HG02798 (cell line): ENCODE results near the gene ASB7.
"Not testable (repeated sequence)": the region's sequence is repeated elsewhere in the genome, so short reads cannot be mapped to it uniquely, and the experiment has no call there.

Experiments used
- ATAC-seq: cut with Tn5 transposase; IDR thresholded peaks from one replicate; pipeline ENCODE4 v1.9.1; 2021; ENCODE audit warnings: mild to moderate bottlenecking; ENCODE audit not compliant: unreplicated experiment, poor library complexity

Gene ASB7

GRCh38 chr15:100645671-100646070, 43.3 kb downstream of the ASB7 start:
- no peak for ATAC-seq

GRCh38 chr15:100648951-100649350, 46.6 kb downstream of the ASB7 start:
- no peak for ATAC-seq

- ATAC-seq = no peak
Measured at GRCh38 chr15:100650685-100651084, 48.3 kb downstream of the ASB7 start.

- ATAC-seq = no peak
Measured at GRCh38 chr15:100651253-100651652, 48.9 kb downstream of the ASB7 start.

GRCh38 chr15:100652116-100652515, 49.7 kb downstream of the ASB7 start:
- ATAC-seq = no peak

GRCh38 chr15:100653608-100654007, 51.2 kb downstream of the ASB7 start:
- no peak for ATAC-seq

GRCh38 chr15:100658895-100659294, 56.5 kb downstream of the ASB7 start:
- no peak for ATAC-seq

- ATAC-seq = no peak
Measured at GRCh38 chr15:100661156-100661555, 58.8 kb downstream of the ASB7 start.

- no peak for ATAC-seq
Measured at GRCh38 chr15:100663086-100663914, 60.9 kb downstream of the ASB7 start.

GRCh38 chr15:100663915-100664281, 61.5 kb downstream of the ASB7 start:
- no peak for ATAC-seq

GRCh38 chr15:100665570-100665969, 63.2 kb downstream of the ASB7 start:
- no peak for ATAC-seq

GRCh38 chr15:100667405-100668347, 65.3 kb downstream of the ASB7 start:
- ATAC-seq = no peak

- ATAC-seq = no peak
Measured at GRCh38 chr15:100668348-100668745, 66.0 kb downstream of the ASB7 start.

GRCh38 chr15:100669260-100669659, 66.9 kb downstream of the ASB7 start:
- no peak for ATAC-seq

- ATAC-seq = no peak
Measured at GRCh38 chr15:100670505-100671021, 68.2 kb downstream of the ASB7 start.

GRCh38 chr15:100671124-100671680, 68.8 kb downstream of the ASB7 start:
- ATAC-seq = no peak

- ATAC-seq = no peak
Measured at GRCh38 chr15:100671858-100672543, 69.6 kb downstream of the ASB7 start.

GRCh38 chr15:100672959-100673358, 70.6 kb downstream of the ASB7 start:
- ATAC-seq = no peak

GRCh38 chr15:100679151-100679550, 76.8 kb downstream of the ASB7 start:
- not testable (repeated sequence) for ATAC-seq

GRCh38 chr15:100680726-100681125, 78.3 kb downstream of the ASB7 start:
- no peak for ATAC-seq
